Stomach smooth muscle (tissue), 2 donors: ENCODE data around the gene APLP1.
A peak's percentile ranks its signal among the peaks of the same experiment; 100 is the strongest.

Experiments
- H3K27ac ChIP-seq: one replicate; pipeline ENCODE4 v1.7.0; 2013; ENCODE audit warnings: mild to moderate bottlenecking, low read length, inconsistent platforms
- H3K27me3 ChIP-seq, 2 donors: one replicate each; pipeline ENCODE4 v1.7.0; 2013; ENCODE audit warnings: low read length in 2 of 2; ENCODE audit not compliant: insufficient read depth in 2 of 2, control insufficient read depth in 1 of 2
- H3K36me3 ChIP-seq, 2 donors: one replicate each; pipeline ENCODE4 v1.7.0; 2013; ENCODE audit warnings: low read length in 2 of 2; ENCODE audit not compliant: control insufficient read depth in 2 of 2, insufficient read depth in 2 of 2
- H3K4me1 ChIP-seq: one replicate; pipeline ENCODE4 v1.7.0; 2013; ENCODE audit warnings: low read length; ENCODE audit not compliant: control insufficient read depth, insufficient read depth
- H3K4me3 ChIP-seq, 2 donors: one replicate each; pipeline ENCODE4 v1.7.0; 2013; ENCODE audit warnings: low read length in 2 of 2
- H3K9ac ChIP-seq, 2 donors: one replicate each; pipeline ENCODE4 v1.7.0; 2013; ENCODE audit warnings: low read length in 2 of 2, mild to moderate bottlenecking in 1 of 2
- H3K9me3 ChIP-seq, 2 donors: one replicate each; pipeline ENCODE4 v1.7.0; 2013; ENCODE audit warnings: low read length in 2 of 2; ENCODE audit not compliant: control insufficient read depth in 2 of 2
- donor health status: healthy.
- donor health status: Pancreatic carcinoma.

APLP1 gene

GRCh38 chr19:35853038-35853756 lies 15.2 kb upstream of the APLP1 start:
- no peak overlapping the region for H3K27ac ChIP-seq
- H3K9me3 ChIP-seq, result no peaks in the 10 kb centered on the region
- H3K4me1 ChIP-seq, result peaks cover 15% of the 10 kb centered on the region
- H3K36me3 ChIP-seq, result no peaks in the 10 kb centered on the region
- H3K27me3 ChIP-seq, result peaks cover 58 to 67% of the 10 kb centered on the region in 2 donors
- H3K4me3 ChIP-seq, result no peak overlapping the region
- no peak overlapping the region for H3K9ac ChIP-seq

DNA sequence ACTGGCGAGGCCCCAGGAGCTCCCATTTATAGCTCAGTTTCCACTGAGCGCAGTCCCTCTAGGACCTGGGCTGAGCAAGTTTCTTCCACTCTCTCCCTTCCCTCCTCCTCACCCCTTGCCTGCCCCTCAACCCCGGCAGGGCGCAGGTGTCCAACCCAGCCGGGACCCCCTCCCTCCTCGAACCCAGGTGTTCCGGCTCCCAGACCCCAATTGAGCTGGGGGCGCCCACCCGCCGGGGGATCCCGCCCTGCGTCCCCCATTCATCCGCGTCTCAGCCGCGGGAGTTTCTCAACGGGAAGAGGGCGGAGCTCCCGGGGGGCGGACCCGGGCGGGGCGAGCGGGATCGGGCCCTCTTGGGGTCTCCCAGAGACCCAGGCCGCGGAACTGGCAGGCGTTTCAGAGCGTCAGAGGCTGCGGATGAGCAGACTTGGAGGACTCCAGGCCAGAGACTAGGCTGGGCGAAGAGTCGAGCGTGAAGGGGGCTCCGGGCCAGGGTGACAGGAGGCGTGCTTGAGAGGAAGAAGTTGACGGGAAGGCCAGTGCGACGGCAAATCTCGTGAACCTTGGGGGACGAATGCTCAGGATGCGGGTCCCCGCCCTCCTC lies 11.7 kb upstream of the APLP1 start, which contains the start of gene KIRREL2:
TSS of gene KIRREL2 (plus strand) at position 366 of the 604 bp plus-strand sequence. CDS start at position 575, 209 bp downstream.
- no peaks in the 10 kb centered on the region for H3K36me3 ChIP-seq
- H3K9ac ChIP-seq, result no peak within 1 kb of the TSS
- peaks cover 52 to 58% of the 10 kb centered on the region in 2 donors for H3K27me3 ChIP-seq
- peaks cover 15% of the 10 kb centered on the region for H3K4me1 ChIP-seq
- H3K4me3 ChIP-seq, result peak within 1 kb of the TSS; percentile 60 to 70
- H3K27ac ChIP-seq, result no peak within 1 kb of the TSS
- H3K9me3 ChIP-seq, result no peaks in the 10 kb centered on the region

GRCh38 chr19:35858311-35858710 lies 10.1 kb upstream of the APLP1 start:
- Histone ChIP-seq H3K4me1 (peaks cover 15% of the 10 kb centered on the region), H3K9ac (no peak overlapping the region), H3K27me3 (peaks cover 49 to 51% of the 10 kb centered on the region in 2 donors), H3K36me3 (no peaks in the 10 kb centered on the region), H3K9me3 (no peaks in the 10 kb centered on the region), H3K4me3 (no peak overlapping the region), H3K27ac (no peak overlapping the region)

- H3K9me3 ChIP-seq, result no peaks in the 10 kb centered on the region
- no peak overlapping the region for H3K4me3 ChIP-seq
- H3K4me1 ChIP-seq, result peaks cover 15% of the 10 kb centered on the region
- no peak overlapping the region for H3K9ac ChIP-seq
- peaks cover 49 to 51% of the 10 kb centered on the region in 2 donors for H3K27me3 ChIP-seq
- no peaks in the 10 kb centered on the region for H3K36me3 ChIP-seq
- no peak overlapping the region for H3K27ac ChIP-seq
Observed at GRCh38 chr19:35859414-35859813, 9.0 kb upstream of the APLP1 start.

GRCh38 chr19:35860436-35860817 lies 7.9 kb upstream of the APLP1 start:
- H3K9ac ChIP-seq, result no peak overlapping the region
- H3K4me3 ChIP-seq, result no peak overlapping the region
- no peaks in the 10 kb centered on the region for H3K36me3 ChIP-seq
- no peaks in the 10 kb centered on the region for H3K9me3 ChIP-seq
- peaks cover 38 to 44% of the 10 kb centered on the region in 2 donors for H3K27me3 ChIP-seq
- H3K27ac ChIP-seq, result no peak overlapping the region
- peaks cover 15% of the 10 kb centered on the region for H3K4me1 ChIP-seq

DNA sequence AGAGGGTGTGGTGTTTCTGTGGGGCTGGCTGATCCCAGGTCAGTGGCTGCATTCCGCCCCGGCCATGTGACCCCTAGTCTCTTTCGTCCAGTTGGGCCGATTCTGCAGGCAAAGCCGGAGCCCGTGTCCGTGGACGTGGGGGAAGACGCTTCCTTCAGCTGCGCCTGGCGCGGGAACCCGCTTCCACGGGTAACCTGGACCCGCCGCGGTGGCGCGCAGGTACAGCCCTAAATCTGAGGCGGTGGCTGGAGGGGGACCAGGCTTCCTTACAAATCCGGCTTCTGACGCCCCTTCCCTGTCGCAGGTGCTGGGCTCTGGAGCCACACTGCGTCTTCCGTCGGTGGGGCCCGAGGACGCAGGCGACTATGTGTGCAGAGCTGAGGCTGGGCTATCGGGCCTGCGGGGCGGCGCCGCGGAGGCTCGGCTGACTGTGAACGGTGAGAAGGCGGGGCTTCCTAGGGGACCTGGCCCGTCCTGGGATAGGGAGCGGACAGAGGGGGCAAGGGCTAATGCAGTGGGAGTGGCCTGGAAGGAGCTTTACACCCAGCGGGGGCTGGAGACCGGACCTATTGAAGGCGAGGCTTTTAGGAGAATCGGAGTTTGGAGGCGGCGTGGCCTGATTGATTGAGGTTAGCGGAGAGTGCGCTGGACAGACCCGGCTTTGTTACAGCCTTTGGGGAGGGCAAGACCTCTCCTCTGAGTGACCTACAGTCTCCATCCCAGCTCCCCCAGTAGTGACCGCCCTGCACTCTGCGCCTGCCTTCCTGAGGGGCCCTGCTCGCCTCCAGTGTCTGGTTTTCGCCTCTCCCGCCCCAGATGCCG lies 7.3 kb upstream of the APLP1 start:
- Histone ChIP-seq H3K4me3 (no peak overlapping the region), H3K9ac (no peak overlapping the region), H3K9me3 (no peaks in the 10 kb centered on the region), H3K4me1 (peaks cover 12% of the 10 kb centered on the region), H3K27me3 (peaks cover 32 to 42% of the 10 kb centered on the region in 2 donors), H3K27ac (no peak overlapping the region), H3K36me3 (no peaks in the 10 kb centered on the region)

DNA sequence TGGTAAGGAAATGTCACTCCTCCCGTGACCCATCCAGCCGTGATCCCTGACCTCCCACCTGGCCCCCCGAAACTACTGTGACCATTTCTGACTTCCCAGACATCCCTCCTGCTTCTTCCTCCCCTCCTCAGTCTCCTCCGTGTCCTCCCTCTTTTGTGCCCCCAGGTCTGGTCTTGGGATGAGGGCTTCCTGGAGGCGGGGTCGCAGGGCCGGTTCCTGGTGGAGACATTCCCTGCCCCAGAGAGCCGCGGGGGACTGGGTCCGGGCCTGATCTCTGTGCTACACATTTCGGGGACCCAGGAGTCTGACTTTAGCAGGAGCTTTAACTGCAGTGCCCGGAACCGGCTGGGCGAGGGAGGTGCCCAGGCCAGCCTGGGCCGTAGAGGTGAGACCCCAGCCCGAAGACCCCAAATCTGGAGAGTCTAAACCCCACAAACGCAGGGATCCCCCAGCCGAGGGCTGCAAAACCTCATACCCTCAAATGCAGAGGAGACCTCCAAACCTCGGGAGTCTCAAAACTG lies 6.7 kb upstream of the APLP1 start:
- Histone ChIP-seq H3K36me3 (no peaks in the 10 kb centered on the region), H3K27ac (no peak overlapping the region), H3K9me3 (no peaks in the 10 kb centered on the region), H3K4me3 (no peak overlapping the region), H3K27me3 (peaks cover 28 to 40% of the 10 kb centered on the region in 2 donors), H3K4me1 (peaks cover 6% of the 10 kb centered on the region), H3K9ac (no peak overlapping the region)

DNA sequence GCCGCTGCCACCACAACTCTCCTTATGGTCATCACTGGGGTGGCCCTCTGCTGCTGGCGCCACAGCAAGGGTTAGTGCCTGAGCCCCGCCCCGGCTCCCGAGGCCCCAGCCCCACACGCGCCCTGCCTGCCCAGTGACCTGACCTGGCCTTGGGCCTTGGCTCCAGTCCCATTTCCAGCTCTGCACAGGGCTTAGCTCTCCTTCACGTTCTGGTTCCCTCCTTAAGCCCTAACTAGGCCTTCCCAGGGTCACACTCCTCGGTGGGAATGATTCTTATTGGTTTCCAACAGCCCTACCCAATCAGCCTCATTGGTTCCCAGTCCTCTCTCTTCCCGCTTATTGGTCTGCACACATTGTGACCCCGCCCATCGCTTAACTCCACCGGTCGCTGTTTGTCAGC lies 5.8 kb upstream of the APLP1 start:
- no peaks in the 10 kb centered on the region for H3K36me3 ChIP-seq
- no peak overlapping the region for H3K4me3 ChIP-seq
- no peak overlapping the region for H3K27ac ChIP-seq
- no peaks in the 10 kb centered on the region for H3K4me1 ChIP-seq
- no peaks in the 10 kb centered on the region for H3K9me3 ChIP-seq
- H3K27me3 ChIP-seq, result peaks cover 20 to 37% of the 10 kb centered on the region in 2 donors
- H3K9ac ChIP-seq, result no peak overlapping the region

- H3K4me1 ChIP-seq, result peaks cover 2% of the 10 kb centered on the region
- H3K9me3 ChIP-seq, result no peaks in the 10 kb centered on the region
- H3K9ac ChIP-seq, result no peak overlapping the region
- peaks cover 21 to 38% of the 10 kb centered on the region in 2 donors for H3K27me3 ChIP-seq
- no peak overlapping the region for H3K4me3 ChIP-seq
- no peaks in the 10 kb centered on the region for H3K36me3 ChIP-seq
- no peak overlapping the region for H3K27ac ChIP-seq
Observed at GRCh38 chr19:35863018-35863417, 5.4 kb upstream of the APLP1 start.

- no peak overlapping the region for H3K9ac ChIP-seq
- peaks cover 22% of the 10 kb centered on the region for H3K4me1 ChIP-seq
- H3K27me3 ChIP-seq, result peaks cover 15 to 35% of the 10 kb centered on the region in 2 donors
- no peaks in the 10 kb centered on the region for H3K36me3 ChIP-seq
- no peak overlapping the region for H3K27ac ChIP-seq
- no peaks in the 10 kb centered on the region for H3K9me3 ChIP-seq
- peak overlapping the region; percentile 24 to 57 for H3K4me3 ChIP-seq
Observed at GRCh38 chr19:35868823-35869326, 501 bp downstream of the APLP1 start.
